Uterus (tissue), 4 donors: ENCODE results near the gene CENPF. TPM values are rescaled to one million over a fixed set of nuclear protein-coding genes. Genes with fewer than 3 reads are reported as not detected.

Experiments
- DNase-seq, 2 donors: peaks; one replicate each; pipeline ENCODE4 v3.0.0-alpha.2; 2019 to 2020
- H3K27ac ChIP-seq, 2 donors: fragments of 200-600 bp; sonication (generic); 1 replicate in 1 of 2; 2 replicates in 1 of 2; pipeline ENCODE4 v1.5.1; 2016 to 2018
- H3K27me3 ChIP-seq, 2 donors: fragments of 200-600 bp; sonication (generic); one replicate each; pipeline ENCODE4 v1.5.1; 2018 to 2019; ENCODE audit warnings: control low read depth in 1 of 2
- H3K36me3 ChIP-seq, 2 donors: fragments of 200-600 bp; sonication (generic); one replicate each; pipeline ENCODE4 v1.5.1; 2019; ENCODE audit warnings: control low read depth in 1 of 2
- H3K4me1 ChIP-seq, 2 donors: fragments of 200-600 bp; sonication (generic); one replicate each; pipeline ENCODE4 v1.5.1; 2018 to 2019; ENCODE audit warnings: control low read depth in 1 of 2
- H3K4me3 ChIP-seq, 2 donors: fragments of 200-600 bp; sonication (generic); 1 replicate in 1 of 2; 2 replicates in 1 of 2; pipeline ENCODE4 v1.5.1; 2018 to 2019; ENCODE audit warnings: mild to moderate bottlenecking in 1 of 2
- H3K9me3 ChIP-seq, 2 donors: fragments of 200-600 bp; sonication (generic); one replicate each; pipeline ENCODE4 v1.5.1; 2019; ENCODE audit warnings: control low read depth in 1 of 2
- CTCF ChIP-seq, 4 experiments: fragments of 200-600 bp in 2 of 4; fragments of 450-650 bp in 2 of 4; sonication (generic) in 2 of 4; IDR thresholded peaks; one replicate each; pipeline ENCODE4 v1.5.1; 2016 to 2019; ENCODE audit warnings: antibody characterized with exemption in 4 of 4, mild to moderate bottlenecking in 2 of 4, moderate library complexity in 1 of 4
- POLR2A ChIP-seq, 2 donors: fragments of 450-650 bp; IDR thresholded peaks; one replicate each; pipeline ENCODE4 v1.6.1; 2016; ENCODE audit warnings: antibody characterized with exemption in 2 of 2, mild to moderate bottlenecking in 1 of 2, moderate library complexity in 1 of 2
- intact Hi-C: fragments of 100-400 bp; cut with DNase I; formaldehyde crosslinking; loops from one replicate; pipeline ENCODE4 v1.15.1; 2023; ENCODE audit warnings: low total_unique reads
- total RNA-seq, 4 donors: library from RNA; depleted of rRNA in 3 of 4; stranded (reverse); fragments of >200 nt in 3 of 4; gene quantifications; one replicate each; pipeline versions ENCODE4 v1.1.0 to v1.2.4, GENCODE V29; 2014 to 2023
- donor health status: DM: yes; HTN: yes; CAD: no.

The CENPF gene
- total RNA-seq, 4 donors from 2014 or later: under 0.01 to 41.2 (median 5.7) TPM

GRCh38 chr1:214621236-214621635 lies 18.2 kb downstream of the CENPF start:
- H3K27me3 ChIP-seq: no peaks in the 10 kb centered on the region
- DNase-seq: no peak
- no peaks in the 10 kb centered on the region for H3K36me3 ChIP-seq
- H3K27ac ChIP-seq: no peak overlapping the region
- no peak overlapping the region for H3K4me3 ChIP-seq
- TF ChIP-seq CTCF (IDR thresholded peaks at IDR 0.05) (no peak), POLR2A (IDR thresholded peaks at IDR 0.05) (no peak)
- no peaks in the 10 kb centered on the region for H3K9me3 ChIP-seq
- intact Hi-C loops: no loop called here
- H3K4me1 ChIP-seq: no peaks in the 10 kb centered on the region

- Histone ChIP-seq H3K4me3 (no peak overlapping the region), H3K27me3 (no peaks in the 10 kb centered on the region), H3K9me3 (no peaks in the 10 kb centered on the region), H3K4me1 (no peaks in the 10 kb centered on the region), H3K27ac (no peak overlapping the region), H3K36me3 (no peaks in the 10 kb centered on the region)
- TF ChIP-seq CTCF (IDR thresholded peaks at IDR 0.05) (no peak), POLR2A (IDR thresholded peaks at IDR 0.05) (no peak)
- DNase-seq: no peak
- intact Hi-C loops: no loop called here
Observed at GRCh38 chr1:214623430-214623829, 20.4 kb downstream of the CENPF start.

- H3K27me3 ChIP-seq: no peaks in the 10 kb centered on the region
- intact Hi-C loops: no loop called here
- DNase-seq: no peak
- H3K27ac ChIP-seq: no peak overlapping the region
- no peaks in the 10 kb centered on the region for H3K36me3 ChIP-seq
- H3K9me3 ChIP-seq: no peaks in the 10 kb centered on the region
- H3K4me3 ChIP-seq: no peak overlapping the region
- no peaks in the 10 kb centered on the region for H3K4me1 ChIP-seq
- no peak for TF ChIP-seq CTCF (IDR thresholded peaks at IDR 0.05)
- TF ChIP-seq POLR2A (IDR thresholded peaks at IDR 0.05): no peak
Observed at GRCh38 chr1:214632091-214632490, 29.1 kb downstream of the CENPF start.

GRCh38 chr1:214633686-214634085 lies 30.7 kb downstream of the CENPF start:
- intact Hi-C loops: no loop called here
- DNase-seq: no peak
- H3K4me3 ChIP-seq: no peak overlapping the region
- no peak overlapping the region for H3K27ac ChIP-seq
- TF ChIP-seq POLR2A (IDR thresholded peaks at IDR 0.05) (no peak), CTCF (IDR thresholded peaks at IDR 0.05) (no peak)
- no peaks in the 10 kb centered on the region for H3K4me1 ChIP-seq
- no peaks in the 10 kb centered on the region for H3K36me3 ChIP-seq
- H3K27me3 ChIP-seq: no peaks in the 10 kb centered on the region
- H3K9me3 ChIP-seq: no peaks in the 10 kb centered on the region

GRCh38 chr1:214634267-214634666 lies 31.3 kb downstream of the CENPF start:
- Histone ChIP-seq H3K27ac (no peak overlapping the region), H3K9me3 (no peaks in the 10 kb centered on the region), H3K4me1 (no peaks in the 10 kb centered on the region), H3K27me3 (no peaks in the 10 kb centered on the region), H3K4me3 (no peak overlapping the region), H3K36me3 (no peaks in the 10 kb centered on the region)
- DNase-seq: no peak
- intact Hi-C loops: no loop called here
- TF ChIP-seq POLR2A (IDR thresholded peaks at IDR 0.05) (no peak), CTCF (IDR thresholded peaks at IDR 0.05) (no peak)
